Mammary epithelial cell (primary cell): ENCODE data around the gene KAT6B.

Source experiments
- CTCF ChIP-seq, 2 donors: IDR thresholded peaks in 1 of 2; conservative IDR thresholded peaks in 1 of 2; 2 replicates each; pipeline ENCODE4 v1.5.1; 2011 to 2012; ENCODE audit warnings: inconsistent platforms in 2 of 2, low read length in 2 of 2, mild to moderate bottlenecking in 2 of 2, control low read depth in 1 of 2, low read depth in 1 of 2; ENCODE audit not compliant: insufficient read depth in 1 of 2; ENCODE audit errors: extremely low read depth in 1 of 2
- EZH2 ChIP-seq: IDR thresholded peaks from 2 replicates; pipeline ENCODE4 v1.6.1; 2012; ENCODE audit warnings: low read length, inconsistent platforms, borderline replicate concordance

- TF ChIP-seq CTCF (conservative IDR thresholded peaks at IDR 0.05 in 1 of 2, IDR thresholded peaks at IDR 0.05 in 1 of 2; ENCODE audit: extremely low read depth in 1 of 2, insufficient read depth in 1 of 2, low read depth in 1 of 2, low read length in 2 of 2) (no peak), EZH2 (no peak)
Observed at GRCh38 chr10:74901301-74901700, 74.9 kb downstream of the KAT6B start.
